ENCODE measurements around the gene ECEL1.
"Not testable (repeated sequence)": the region's sequence is repeated elsewhere in the genome, so short reads cannot be mapped to it uniquely, and the experiment has no call there.

Gene ECEL1

GRCh38 chr2:232438951-232439757 lies 48.5 kb downstream of the ECEL1 start:
- H3K36me3 ChIP-seq (ENCODE audit: insufficient read depth, low read depth, low read length) = no peaks in the 10 kb centered on the region
- H3K4me1 ChIP-seq (ENCODE audit: insufficient read depth, low read length) = no peaks in the 10 kb centered on the region
- no peak overlapping the region for H3K4me3 ChIP-seq (ENCODE audit: low read length)

GRCh38 chr2:232438091-232438490 lies 49.5 kb downstream of the ECEL1 start:
- no peak overlapping the region for H3K9ac ChIP-seq (ENCODE audit: low read depth, low read length)
- no peak overlapping the region for H3K4me3 ChIP-seq (ENCODE audit: low read length)
- no peaks in the 10 kb centered on the region for H3K36me3 ChIP-seq (ENCODE audit: insufficient read depth, low read depth, low read length)
- H3K9me3 ChIP-seq (ENCODE audit: insufficient read depth, low read depth, low read length) = no peaks in the 10 kb centered on the region
- no peaks in the 10 kb centered on the region for H3K4me1 ChIP-seq (ENCODE audit: insufficient read depth, low read length)
- no peak overlapping the region for H3K27ac ChIP-seq (ENCODE audit: low read length)
- H3K27me3 ChIP-seq (ENCODE audit: insufficient read depth, low read length) = no peaks in the 10 kb centered on the region

More at GRCh38 chr2:232438951-232439757, 48.5 kb downstream of the ECEL1 start:
- Histone ChIP-seq H3K27me3 (ENCODE audit: insufficient read depth, low read length) (no peaks in the 10 kb centered on the region), H3K9me3 (ENCODE audit: insufficient read depth, low read depth, low read length) (no peaks in the 10 kb centered on the region), H3K27ac (ENCODE audit: low read length) (no peak overlapping the region), H3K9ac (ENCODE audit: low read depth, low read length) (no peak overlapping the region)

- no peak overlapping the region for H3K27ac ChIP-seq (ENCODE audit: low read length)
Observed at GRCh38 chr2:232437195-232437571, 50.5 kb downstream of the ECEL1 start.

GRCh38 chr2:232436381-232437194 lies 51.0 kb downstream of the ECEL1 start:
- Histone ChIP-seq H3K36me3 (ENCODE audit: insufficient read depth, low read depth, low read length) (no peaks in the 10 kb centered on the region), H3K4me3 (ENCODE audit: low read length) (no peak overlapping the region), H3K27me3 (ENCODE audit: insufficient read depth, low read length) (no peaks in the 10 kb centered on the region), H3K27ac (ENCODE audit: low read length) (no peak overlapping the region), H3K4me1 (ENCODE audit: insufficient read depth, low read length) (no peaks in the 10 kb centered on the region), H3K9ac (ENCODE audit: low read depth, low read length) (no peak overlapping the region), H3K9me3 (ENCODE audit: insufficient read depth, low read depth, low read length) (no peaks in the 10 kb centered on the region)

More at GRCh38 chr2:232437195-232437571, 50.5 kb downstream of the ECEL1 start:
- no peaks in the 10 kb centered on the region for H3K27me3 ChIP-seq (ENCODE audit: insufficient read depth, low read length)
- no peak overlapping the region for H3K9ac ChIP-seq (ENCODE audit: low read depth, low read length)
- H3K4me1 ChIP-seq (ENCODE audit: insufficient read depth, low read length) = no peaks in the 10 kb centered on the region
- no peaks in the 10 kb centered on the region for H3K36me3 ChIP-seq (ENCODE audit: insufficient read depth, low read depth, low read length)
- no peaks in the 10 kb centered on the region for H3K9me3 ChIP-seq (ENCODE audit: insufficient read depth, low read depth, low read length)
- no peak overlapping the region for H3K4me3 ChIP-seq (ENCODE audit: low read length)

GRCh38 chr2:232435805-232436204 lies 51.8 kb downstream of the ECEL1 start:
- Histone ChIP-seq H3K9me3 (ENCODE audit: insufficient read depth, low read depth, low read length) (no peaks in the 10 kb centered on the region), H3K36me3 (ENCODE audit: insufficient read depth, low read depth, low read length) (no peaks in the 10 kb centered on the region), H3K4me3 (ENCODE audit: low read length) (no peak overlapping the region), H3K27me3 (ENCODE audit: insufficient read depth, low read length) (no peaks in the 10 kb centered on the region), H3K4me1 (ENCODE audit: insufficient read depth, low read length) (no peaks in the 10 kb centered on the region), H3K27ac (ENCODE audit: low read length) (no peak overlapping the region), H3K9ac (ENCODE audit: low read depth, low read length) (no peak overlapping the region)

- no peak overlapping the region for H3K9ac ChIP-seq (ENCODE audit: low read depth, low read length)
- H3K4me1 ChIP-seq (ENCODE audit: insufficient read depth, low read length) = no peaks in the 10 kb centered on the region
- no peaks in the 10 kb centered on the region for H3K9me3 ChIP-seq (ENCODE audit: insufficient read depth, low read depth, low read length)
- H3K27ac ChIP-seq (ENCODE audit: low read length) = no peak overlapping the region
- H3K4me3 ChIP-seq (ENCODE audit: low read length) = no peak overlapping the region
- no peaks in the 10 kb centered on the region for H3K36me3 ChIP-seq (ENCODE audit: insufficient read depth, low read depth, low read length)
- no peaks in the 10 kb centered on the region for H3K27me3 ChIP-seq (ENCODE audit: insufficient read depth, low read length)
Observed at GRCh38 chr2:232435375-232435648, 52.3 kb downstream of the ECEL1 start.

- H3K9me3 ChIP-seq (ENCODE audit: insufficient read depth, low read depth, low read length) = no peaks in the 10 kb centered on the region
- no peaks in the 10 kb centered on the region for H3K27me3 ChIP-seq (ENCODE audit: insufficient read depth, low read length)
- H3K4me1 ChIP-seq (ENCODE audit: insufficient read depth, low read length) = no peaks in the 10 kb centered on the region
- H3K9ac ChIP-seq (ENCODE audit: low read depth, low read length) = no peak overlapping the region
- no peaks in the 10 kb centered on the region for H3K36me3 ChIP-seq (ENCODE audit: insufficient read depth, low read depth, low read length)
- no peak overlapping the region for H3K4me3 ChIP-seq (ENCODE audit: low read length)
- H3K27ac ChIP-seq (ENCODE audit: low read length) = no peak overlapping the region
Observed at GRCh38 chr2:232434563-232435374, 52.9 kb downstream of the ECEL1 start.

- Histone ChIP-seq H3K9ac (ENCODE audit: low read depth, low read length) (no peak overlapping the region), H3K27ac (ENCODE audit: low read length) (no peak overlapping the region), H3K36me3 (ENCODE audit: insufficient read depth, low read depth, low read length) (no peaks in the 10 kb centered on the region), H3K9me3 (ENCODE audit: insufficient read depth, low read depth, low read length) (no peaks in the 10 kb centered on the region), H3K4me3 (ENCODE audit: low read length) (no peak overlapping the region), H3K4me1 (ENCODE audit: insufficient read depth, low read length) (no peaks in the 10 kb centered on the region), H3K27me3 (ENCODE audit: insufficient read depth, low read length) (no peaks in the 10 kb centered on the region)
Observed at GRCh38 chr2:232434091-232434490, 53.5 kb downstream of the ECEL1 start.

GRCh38 chr2:232433622-232434021 lies 54.0 kb downstream of the ECEL1 start:
- not testable (repeated sequence) for H3K4me1 ChIP-seq (ENCODE audit: insufficient read depth, low read length)

GRCh38 chr2:232432598-232433184 lies 54.9 kb downstream of the ECEL1 start:
- Histone ChIP-seq H3K27me3 (ENCODE audit: insufficient read depth, low read length) (no peaks in the 10 kb centered on the region), H3K9ac (ENCODE audit: low read depth, low read length) (no peak overlapping the region), H3K9me3 (ENCODE audit: insufficient read depth, low read depth, low read length) (no peaks in the 10 kb centered on the region), H3K36me3 (ENCODE audit: insufficient read depth, low read depth, low read length) (no peaks in the 10 kb centered on the region), H3K4me3 (ENCODE audit: low read length) (no peak overlapping the region), H3K27ac (ENCODE audit: low read length) (no peak overlapping the region), H3K4me1 (ENCODE audit: insufficient read depth, low read length) (no peaks in the 10 kb centered on the region)

More at GRCh38 chr2:232433622-232434021, 54.0 kb downstream of the ECEL1 start:
- not testable (repeated sequence) for H3K9ac ChIP-seq (ENCODE audit: low read depth, low read length); H3K9me3 ChIP-seq (ENCODE audit: insufficient read depth, low read depth, low read length); H3K4me3 ChIP-seq (ENCODE audit: low read length); H3K27me3 ChIP-seq (ENCODE audit: insufficient read depth, low read length); H3K27ac ChIP-seq (ENCODE audit: low read length); H3K36me3 ChIP-seq (ENCODE audit: insufficient read depth, low read depth, low read length)

Data from iPS-20b (cell line).